ENCODE data around the gene PDHA1.

PDHA1 gene

GRCh38 chrX:19377799-19378198 lies 34.1 kb downstream of the PDHA1 start:
- DNase-seq = no peak

- DNase-seq = no peak
Observed at GRCh38 chrX:19381326-19381725, 37.6 kb downstream of the PDHA1 start.

- peak; percentile 30 to 42 for DNase-seq
Observed at GRCh38 chrX:19382555-19383145, 38.9 kb downstream of the PDHA1 start.

- no peak for DNase-seq
Observed at GRCh38 chrX:19386679-19387078, 43.0 kb downstream of the PDHA1 start.

- no peak for DNase-seq
Observed at GRCh38 chrX:19388064-19388679, 44.4 kb downstream of the PDHA1 start.

- no peak for DNase-seq
Observed at GRCh38 chrX:19388741-19389140, 45.0 kb downstream of the PDHA1 start.

- DNase-seq = no peak
Observed at GRCh38 chrX:19389227-19389845, 45.6 kb downstream of the PDHA1 start.

GRCh38 chrX:19392078-19392477 lies 48.4 kb downstream of the PDHA1 start:
- no peak for DNase-seq

GRCh38 chrX:19392703-19393102 lies 49.0 kb downstream of the PDHA1 start:
- no peak for DNase-seq

- no peak for DNase-seq
Observed at GRCh38 chrX:19403696-19404095, 60.0 kb downstream of the PDHA1 start.

- no peak for DNase-seq
Observed at GRCh38 chrX:19410259-19410658, 66.5 kb downstream of the PDHA1 start.

Data from CD4-positive, alpha-beta T cell treated with Interleukin-1 beta for 1 hour (primary cell).